A172 (cell line): ENCODE data around the gene SGF29. TPM values are rescaled to one million over a fixed set of nuclear protein-coding genes. Genes with fewer than 3 reads are reported as not detected.
"Not testable (repeated sequence)": the region's sequence is repeated elsewhere in the genome, so short reads cannot be mapped to it uniquely, and the experiment has no call there.

Source experiments
- DNase-seq: peaks from one replicate; pipeline ENCODE4 v3.0.0-alpha.2; 2015; ENCODE audit warnings: low spot score
- total RNA-seq: library from RNA; depleted of rRNA; stranded (reverse); fragments of >200 nt; shearing (Covaris generic); gene quantifications from 2 replicates; pipeline ENCODE4 v1.2.3, GENCODE V29; 2014

The SGF29 gene
- total RNA-seq, 1 experiment from 2014 or later = 24.3 TPM

- not testable (repeated sequence) for DNase-seq
Measured at GRCh38 chr16:28595451-28595850, 41.7 kb downstream of the SGF29 start.

DNA sequence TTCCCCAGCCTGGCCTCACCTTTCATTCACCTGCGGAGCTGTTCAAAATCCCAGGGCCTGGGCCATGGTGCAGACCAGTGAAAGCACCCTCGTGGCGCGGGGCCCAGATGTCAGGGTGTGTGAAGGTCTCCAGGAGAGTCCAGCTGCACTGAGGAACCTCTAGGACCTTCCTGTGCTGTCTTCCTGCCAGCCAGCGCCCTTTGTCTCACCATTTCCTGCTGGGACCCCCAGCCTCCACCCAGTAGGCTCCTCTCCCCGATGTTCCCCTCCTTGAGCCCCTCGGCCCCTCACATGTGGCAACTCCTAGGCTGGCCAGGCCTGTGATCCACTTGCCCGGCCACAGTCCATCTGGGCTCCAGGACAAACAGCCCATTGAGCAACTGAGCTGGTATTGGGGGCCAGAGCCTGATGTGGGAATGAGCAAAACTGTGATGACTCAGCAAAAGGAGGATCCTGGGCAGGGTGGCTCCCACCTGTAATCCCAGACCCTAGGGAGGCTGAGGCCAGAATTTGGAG is 42.5 kb downstream of the SGF29 start:
- no peak for DNase-seq

GRCh38 chr16:28596840-28597691 is 43.3 kb downstream of the SGF29 start, which contains the start of gene SULT1A2:
Gene SULT1A2, minus strand, starts transcription at chr16:28597050. Its CDS starts 1,120 bp downstream, at chr16:28595930.
- DNase-seq = no peak

- DNase-seq = no peak
Measured at GRCh38 chr16:28597692-28598261, 44.1 kb downstream of the SGF29 start.

DNA sequence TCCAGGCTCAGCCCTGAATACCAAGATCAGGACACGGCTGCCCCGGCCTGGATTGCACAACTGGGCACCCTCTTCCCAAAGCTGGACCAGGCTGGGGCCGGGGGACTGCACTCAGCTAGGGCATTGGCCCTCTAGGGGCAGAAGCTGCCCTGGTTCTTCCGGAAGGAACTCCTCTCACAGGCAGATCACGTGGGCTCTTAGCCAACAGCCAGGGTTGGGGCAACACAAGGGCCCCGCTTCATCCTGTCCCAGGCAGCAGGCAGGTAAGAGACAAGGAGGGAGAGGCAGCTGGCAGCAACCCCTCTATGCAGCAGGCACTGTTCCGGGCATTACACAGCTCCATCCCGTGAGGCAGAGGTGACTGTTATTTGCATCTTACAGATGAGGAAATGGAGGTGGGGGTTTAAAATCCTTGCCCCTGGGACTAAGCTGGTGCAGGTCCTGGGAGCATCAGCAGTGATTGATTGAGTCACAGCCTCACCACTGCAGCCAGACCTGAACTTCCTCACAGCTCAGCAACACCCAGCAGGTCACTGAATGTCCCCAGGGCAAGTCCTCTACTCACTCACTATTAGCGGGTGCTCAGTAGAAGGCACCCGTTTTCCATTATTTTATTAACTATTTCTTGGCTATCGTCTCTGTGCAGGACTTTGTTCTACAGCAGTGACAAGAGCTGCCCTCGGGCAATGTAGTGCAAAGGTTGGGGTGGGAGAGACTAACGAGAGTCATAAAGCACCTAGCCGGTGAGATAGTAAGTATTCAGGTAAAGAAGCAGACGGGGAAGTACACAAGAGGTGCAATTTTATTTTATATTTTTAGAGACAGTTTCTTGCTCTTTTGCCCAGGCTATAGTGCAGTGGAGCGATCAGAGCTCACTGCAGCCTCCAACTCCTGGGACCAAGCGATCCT is 45.9 kb downstream of the SGF29 start:
- not testable (repeated sequence) for DNase-seq

DNA sequence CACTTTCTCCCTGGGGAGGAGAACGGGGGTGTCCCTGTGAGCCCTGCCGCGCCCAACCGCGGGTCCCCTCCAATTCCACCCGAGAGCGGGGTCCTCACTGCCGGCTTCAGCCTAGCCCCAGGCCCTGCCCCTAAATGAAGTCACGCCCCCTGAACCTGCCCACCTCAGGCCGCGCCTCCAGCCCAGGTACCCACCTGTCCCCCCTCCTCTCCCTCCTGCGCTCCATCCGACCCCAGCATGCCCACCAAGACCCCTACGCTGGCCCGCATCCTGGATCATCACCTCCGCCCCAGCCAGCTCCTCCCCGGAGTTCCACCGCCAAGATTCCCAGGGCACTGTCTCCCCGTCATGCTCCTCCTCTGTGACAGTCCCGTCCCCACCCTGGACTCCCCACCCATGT is 47.2 kb downstream of the SGF29 start:
- not testable (repeated sequence) for DNase-seq

DNA sequence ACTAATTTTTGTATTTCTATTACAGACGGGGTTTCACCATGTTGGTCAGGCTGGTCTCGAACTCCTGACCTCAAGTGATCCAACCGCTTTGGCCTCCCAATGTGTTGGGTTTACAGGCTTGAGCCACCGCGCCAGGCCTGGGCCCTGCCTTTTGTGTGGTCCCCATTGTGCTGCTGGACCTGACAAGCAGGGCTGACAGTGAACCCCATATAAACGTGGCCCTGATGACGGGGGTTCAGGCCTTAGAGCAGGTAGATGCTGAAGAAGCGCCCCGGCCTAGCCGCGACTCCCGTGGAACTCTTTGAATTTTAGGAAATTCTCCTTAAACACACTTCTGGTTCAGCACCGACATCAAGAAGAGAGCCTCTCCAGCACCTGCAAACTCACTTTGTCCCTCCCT is 47.9 kb downstream of the SGF29 start:
- not testable (repeated sequence) for DNase-seq

DNA sequence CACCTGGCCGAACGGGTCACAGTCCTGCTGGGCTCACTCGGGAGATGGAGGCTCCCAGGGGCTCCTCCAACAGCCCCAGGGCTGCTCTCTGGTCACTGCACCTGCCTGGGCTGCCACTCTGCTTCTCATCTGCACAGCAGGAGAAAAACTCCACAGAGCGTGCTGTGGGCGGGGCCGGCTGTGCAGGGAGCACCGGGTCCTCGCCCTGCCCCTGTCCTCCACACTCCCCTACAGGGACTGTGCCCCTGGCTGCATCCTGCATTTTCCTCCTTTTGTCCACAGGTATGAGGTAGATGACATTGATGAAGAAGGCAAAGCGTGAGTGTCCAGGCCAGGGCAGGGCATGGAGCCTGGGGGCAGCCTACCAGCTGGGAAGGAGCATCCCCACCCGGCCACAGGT is 48.3 kb downstream of the SGF29 start:
- DNase-seq = not testable (repeated sequence)

DNA sequence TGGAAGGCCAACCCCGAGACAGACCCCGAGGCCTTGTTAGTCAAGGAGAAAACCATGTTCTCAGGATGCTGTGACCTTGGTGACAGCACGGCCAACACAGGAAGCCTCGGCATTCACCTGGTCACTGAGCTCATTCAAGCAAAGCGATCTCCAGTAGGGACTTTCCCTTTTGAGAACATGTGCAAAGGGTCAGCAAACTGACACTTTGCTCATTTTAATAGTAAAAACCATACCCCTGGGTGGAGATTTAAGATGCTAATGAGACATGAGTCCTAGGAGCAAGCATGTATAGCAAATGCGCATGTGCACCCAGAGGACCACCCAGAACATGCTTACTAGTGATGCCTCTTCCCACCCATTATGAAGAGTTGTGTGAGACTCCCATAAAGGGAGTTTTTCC is 48.8 kb downstream of the SGF29 start:
- no peak for DNase-seq

DNA sequence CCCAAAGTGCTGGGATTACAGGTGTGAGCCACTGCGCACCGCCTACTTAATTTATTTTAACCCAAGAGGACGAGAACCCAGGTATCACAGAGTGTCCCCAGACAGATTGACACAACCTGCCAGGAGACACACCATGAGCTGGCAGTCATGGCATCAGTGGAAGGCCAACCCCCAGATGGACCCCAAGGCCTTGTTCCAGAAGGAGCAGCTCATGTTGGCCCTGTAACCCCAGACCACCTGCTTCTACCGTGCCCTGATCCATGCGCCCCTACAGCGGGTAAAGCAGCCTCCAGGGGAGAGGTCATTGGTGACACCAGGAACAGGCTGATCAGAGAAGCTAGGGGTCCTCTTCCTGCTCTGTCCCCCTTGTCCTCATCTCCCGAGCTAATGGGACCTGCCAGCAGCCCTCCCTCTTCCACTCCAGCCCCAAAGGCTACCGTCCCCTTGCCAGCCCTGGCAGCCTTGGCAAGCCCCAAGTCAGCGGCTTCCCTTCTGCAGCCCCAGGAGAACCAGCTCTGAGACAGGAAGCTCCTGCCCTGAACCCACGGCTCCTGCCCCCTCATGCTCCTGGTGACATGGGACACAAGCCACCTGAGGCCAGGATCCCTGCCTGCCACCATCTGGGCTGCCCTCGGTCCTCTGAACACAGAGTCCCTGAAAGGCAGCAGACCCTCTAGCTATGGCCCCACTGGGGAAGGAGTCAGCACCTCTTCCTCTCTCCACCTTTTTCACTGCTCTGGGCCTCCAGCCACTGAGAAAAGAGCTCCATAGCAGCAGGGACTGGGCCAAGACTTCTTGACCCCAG is 49.9 kb downstream of the SGF29 start:
- no peak for DNase-seq

DNA sequence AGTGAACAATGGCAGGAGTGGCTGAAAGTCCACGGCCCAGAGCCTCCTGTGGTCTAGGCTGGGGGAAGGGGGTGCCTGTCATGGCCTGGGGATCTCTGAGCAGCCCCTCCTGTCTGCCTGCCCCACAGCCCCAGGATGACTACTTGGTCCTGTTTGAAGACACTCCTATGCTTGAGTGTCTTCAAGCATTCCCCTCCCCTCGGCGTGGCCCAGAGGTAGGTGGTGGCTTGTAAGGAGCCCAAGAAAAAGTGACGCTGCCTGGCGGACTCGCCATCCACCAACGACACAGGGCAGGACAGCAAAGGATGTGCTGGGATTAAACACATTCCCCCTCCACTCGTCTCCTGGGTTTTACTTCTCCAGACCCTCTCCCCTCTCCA is 50.5 kb downstream of the SGF29 start:
- no peak for DNase-seq

DNA sequence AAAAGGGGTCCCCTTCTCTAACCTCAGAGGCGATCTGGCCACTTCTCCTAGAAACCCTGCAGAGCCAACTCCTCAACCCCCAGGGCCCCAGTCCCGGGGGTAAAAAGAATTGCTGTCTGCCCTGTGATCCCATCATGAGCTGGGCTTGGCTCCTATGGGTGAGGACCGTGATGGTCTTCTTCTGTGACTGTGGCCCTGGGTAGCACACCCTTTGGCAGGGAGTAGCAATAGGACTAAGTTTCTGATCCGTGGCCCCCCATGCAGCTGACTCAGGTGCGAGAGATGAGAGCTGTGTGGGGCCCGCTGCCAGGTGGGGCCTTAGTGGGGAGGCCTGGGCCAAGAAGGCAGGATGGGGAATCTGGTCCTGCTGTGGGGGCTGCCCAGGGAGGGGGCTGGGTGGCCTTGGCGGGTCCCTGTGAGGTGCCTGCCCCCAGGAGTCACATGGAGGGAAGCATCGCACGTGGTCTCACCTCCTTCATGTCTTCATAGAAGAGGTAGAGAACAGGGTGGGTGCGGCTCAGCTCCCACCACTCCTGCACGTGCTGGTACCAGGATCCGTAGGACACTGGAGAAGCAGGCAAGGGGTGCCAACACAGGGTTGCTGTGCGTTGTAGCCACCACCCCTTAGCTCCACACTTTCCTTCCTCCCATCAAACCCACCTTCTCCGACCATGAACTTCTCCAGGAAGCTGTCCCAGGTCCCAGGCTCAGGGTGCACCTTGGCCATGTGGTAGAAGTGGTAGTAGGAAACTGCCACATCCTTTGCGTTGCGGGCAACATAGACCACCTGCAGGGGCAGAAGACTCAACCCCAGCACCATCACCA is 52.8 kb downstream of the SGF29 start:
- no peak for DNase-seq

GRCh38 chr16:28607116-28607623 is 53.5 kb downstream of the SGF29 start:
- no peak for DNase-seq

DNA sequence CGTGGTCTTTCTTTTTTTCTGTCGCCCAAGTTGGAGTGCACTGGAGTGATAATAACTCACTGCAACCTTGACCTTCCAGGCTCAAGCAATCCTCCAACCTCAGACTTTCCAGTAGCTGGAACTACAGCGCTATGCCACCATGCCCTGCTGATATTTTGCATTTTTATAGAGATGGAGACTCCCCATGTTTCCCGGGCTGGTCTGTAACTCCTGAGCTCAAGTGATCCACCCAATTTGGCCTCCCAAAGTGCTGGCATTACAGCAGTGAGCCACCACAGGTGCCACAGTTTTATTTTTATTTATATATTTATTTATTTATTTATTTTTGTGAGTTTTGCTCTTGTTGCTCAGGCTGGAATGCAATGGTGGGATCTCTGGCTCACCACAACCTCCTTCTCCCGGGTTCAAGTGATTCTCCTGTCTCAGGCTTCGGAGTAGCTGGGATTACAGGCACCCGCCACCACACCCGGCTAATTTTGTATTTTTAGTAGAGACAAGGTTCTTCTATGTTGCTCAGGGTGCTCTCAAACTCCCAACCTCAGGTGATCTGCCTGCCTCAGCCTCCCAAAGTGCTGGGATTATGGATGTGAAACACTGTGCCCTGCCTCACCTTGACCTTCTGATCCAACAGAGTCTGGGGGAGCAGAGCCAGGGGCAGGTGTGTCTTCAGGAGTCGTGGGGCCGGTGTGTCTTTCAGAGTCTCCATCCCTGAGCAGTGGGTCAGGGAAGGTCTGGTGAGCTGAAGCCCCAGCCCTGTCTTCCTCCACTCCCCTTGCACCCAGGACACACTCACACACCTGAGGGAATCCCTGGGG is 54.2 kb downstream of the SGF29 start:
- not testable (repeated sequence) for DNase-seq

GRCh38 chr16:28608496-28608808 is 54.7 kb downstream of the SGF29 start:
- not testable (repeated sequence) for DNase-seq

DNA sequence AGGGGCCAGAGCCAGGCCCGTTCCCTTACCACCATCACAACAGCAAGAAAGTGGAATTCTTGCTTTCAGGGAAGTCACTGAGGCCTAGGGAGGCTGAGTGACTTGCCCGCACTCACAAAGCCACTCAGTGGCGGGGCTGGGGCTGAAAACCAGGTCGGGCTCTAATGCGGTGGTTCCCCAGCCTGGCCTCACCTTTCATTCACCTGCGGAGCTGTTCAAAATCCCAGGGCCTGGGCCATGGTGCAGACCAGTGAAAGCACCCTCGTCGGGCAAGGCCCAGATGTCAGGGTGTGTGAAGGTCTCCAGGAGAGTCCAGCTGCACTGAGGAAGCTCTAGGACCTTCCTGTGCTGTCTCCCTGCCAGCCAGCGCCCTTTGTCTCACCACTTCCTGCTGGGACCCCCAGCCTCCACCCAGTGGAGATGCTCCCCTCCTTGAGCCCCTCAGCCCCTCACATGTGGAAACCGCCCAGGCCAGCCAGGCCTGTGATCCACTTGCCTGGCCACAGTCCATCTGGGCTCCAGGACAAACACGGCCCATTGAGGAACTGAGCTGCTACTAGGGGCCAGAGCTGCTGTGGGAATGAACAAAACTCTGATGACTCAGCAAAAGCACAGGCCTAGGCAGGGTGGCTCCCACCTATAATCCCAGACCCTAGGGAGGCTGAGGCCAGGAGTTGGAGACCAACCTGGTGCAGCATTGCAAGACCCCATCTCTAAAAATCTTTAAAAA is 55.3 kb downstream of the SGF29 start:
- DNase-seq = not testable (repeated sequence)

- DNase-seq = peak; percentile 57
Measured at GRCh38 chr16:28609631-28610594, 56.2 kb downstream of the SGF29 start, which contains the start of gene SULT1A1. Gene SULT1A1, minus strand, starts transcription at chr16:28610044. Its CDS starts 1,189 bp downstream, at chr16:28608855.
